ENCODE results near the gene ST3GAL5.
"Not testable (repeated sequence)": the region's sequence is repeated elsewhere in the genome, so short reads cannot be mapped to it uniquely, and the experiment has no call there.

DNA sequence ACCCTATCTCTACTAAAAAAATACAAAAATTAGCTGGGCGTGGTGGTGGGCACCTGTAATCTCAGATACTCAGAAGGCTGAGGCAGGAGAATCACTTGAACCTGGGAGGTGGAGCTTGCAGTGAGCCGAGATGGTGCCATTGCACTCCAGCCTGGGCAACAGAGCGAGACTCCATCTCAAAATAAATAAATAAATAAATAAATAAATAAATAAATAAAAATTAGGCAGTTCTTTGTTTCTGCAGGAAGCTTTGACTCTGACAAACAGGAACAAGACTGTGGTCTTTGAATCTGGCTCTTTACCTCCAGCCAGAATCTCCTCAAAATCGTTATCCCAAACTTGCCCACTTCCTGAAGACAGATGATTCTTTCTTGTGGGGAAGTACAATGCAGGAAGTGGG is 59.4 kb downstream of the ST3GAL5 start:
- TF ChIP-seq, protein P1, sequence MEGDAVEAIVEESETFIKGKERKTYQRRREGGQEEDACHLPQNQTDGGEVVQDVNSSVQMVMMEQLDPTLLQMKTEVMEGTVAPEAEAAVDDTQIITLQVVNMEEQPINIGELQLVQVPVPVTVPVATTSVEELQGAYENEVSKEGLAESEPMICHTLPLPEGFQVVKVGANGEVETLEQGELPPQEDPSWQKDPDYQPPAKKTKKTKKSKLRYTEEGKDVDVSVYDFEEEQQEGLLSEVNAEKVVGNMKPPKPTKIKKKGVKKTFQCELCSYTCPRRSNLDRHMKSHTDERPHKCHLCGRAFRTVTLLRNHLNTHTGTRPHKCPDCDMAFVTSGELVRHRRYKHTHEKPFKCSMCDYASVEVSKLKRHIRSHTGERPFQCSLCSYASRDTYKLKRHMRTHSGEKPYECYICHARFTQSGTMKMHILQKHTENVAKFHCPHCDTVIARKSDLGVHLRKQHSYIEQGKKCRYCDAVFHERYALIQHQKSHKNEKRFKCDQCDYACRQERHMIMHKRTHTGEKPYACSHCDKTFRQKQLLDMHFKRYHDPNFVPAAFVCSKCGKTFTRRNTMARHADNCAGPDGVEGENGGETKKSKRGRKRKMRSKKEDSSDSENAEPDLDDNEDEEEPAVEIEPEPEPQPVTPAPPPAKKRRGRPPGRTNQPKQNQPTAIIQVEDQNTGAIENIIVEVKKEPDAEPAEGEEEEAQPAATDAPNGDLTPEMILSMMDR (IDR thresholded peaks at IDR 0.05), result not testable (repeated sequence)
- not testable (repeated sequence) for TF ChIP-seq POLR2A (IDR thresholded peaks at IDR 0.05)
